DLD1 (cell line): ENCODE results near the gene AUTS2.

ENCODE experiments used
- in situ Hi-C: cut with HindIII; loops from 2 replicates; pipeline ENCODE4 v1.10.0; 2017; ENCODE audit warnings: low sequenced_read_pairs

AUTS2 gene

DNA sequence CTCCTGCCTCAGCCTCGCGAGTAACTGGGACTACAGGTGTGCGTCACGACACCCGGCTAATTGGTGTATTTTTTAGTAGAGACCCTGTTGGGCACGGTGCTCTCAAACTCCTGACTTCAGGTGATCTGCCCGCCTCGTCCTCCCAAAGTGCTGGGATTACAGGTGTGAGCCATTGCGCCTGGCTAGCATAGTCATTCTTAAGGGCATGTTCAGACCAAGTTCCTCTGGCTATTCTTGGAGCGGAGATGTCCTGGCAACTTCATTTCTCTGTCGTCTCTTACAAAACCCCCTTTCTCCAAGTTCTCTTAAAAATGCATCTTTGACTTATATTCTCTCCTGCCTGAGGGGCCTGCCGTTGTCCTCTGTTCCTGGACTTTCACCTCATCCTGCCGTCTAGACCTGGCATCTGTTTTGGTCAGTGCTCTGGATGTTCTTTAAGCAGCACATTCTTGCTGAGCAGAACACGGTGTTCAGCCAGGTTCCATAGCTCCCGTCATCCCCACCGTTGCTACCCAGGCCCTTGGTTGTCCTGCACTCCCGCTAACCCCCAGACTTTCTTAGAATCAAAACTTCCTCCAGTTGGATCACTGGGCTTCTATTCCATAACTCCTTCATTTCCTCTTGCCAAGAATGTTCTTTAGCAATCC is 1023.8 kb downstream of the AUTS2 start:
- in situ Hi-C loops, result no loop called here

DNA sequence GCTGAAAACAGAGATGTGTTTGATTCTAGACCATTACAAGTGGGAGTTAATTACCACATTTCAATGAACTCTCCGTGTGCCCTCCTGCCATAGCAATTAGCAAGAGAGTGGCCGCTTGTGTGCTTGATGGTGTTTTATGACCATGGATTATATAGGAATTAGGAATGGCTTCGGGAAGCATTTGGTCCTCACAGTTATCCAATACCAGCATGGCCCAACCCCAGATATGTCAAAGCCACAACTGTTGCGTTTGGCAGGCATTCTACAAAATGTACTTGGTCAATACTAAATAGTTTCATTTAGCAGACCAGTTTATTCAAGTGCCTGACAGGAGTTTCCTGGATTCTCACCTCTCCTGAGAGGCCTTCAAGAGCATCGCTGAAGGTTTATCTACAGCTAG is 1024.7 kb downstream of the AUTS2 start:
- in situ Hi-C loops, result no loop called here

DNA sequence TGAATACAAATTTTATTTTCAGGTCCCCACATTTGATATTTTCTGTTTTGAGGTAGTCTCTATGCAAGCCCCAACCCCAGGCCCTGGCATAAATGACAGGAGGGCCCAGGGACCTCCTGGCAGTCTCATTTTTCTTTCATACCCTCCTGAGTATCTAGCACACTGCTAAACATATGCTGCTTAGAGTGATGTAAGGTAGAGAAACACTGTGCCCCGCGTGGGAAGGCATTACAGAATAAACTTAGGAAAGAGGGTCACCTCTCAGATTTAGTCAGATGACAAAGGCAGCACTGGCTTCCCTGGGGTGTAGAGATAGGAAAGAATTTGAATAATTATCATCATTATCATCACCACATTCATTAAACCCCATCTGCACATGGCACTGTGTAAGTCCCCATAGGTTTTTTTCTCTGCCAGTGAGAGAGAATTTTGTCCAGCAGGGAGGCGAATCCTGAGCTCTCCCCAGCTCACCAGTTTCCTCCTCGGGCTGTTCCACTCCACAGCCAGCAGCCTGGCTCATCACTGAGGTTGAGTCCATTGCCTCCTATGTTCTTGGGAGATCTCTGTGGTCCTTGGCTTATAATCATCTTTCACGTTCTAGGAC is 1026.3 kb downstream of the AUTS2 start:
- in situ Hi-C loops, result no loop called here

DNA sequence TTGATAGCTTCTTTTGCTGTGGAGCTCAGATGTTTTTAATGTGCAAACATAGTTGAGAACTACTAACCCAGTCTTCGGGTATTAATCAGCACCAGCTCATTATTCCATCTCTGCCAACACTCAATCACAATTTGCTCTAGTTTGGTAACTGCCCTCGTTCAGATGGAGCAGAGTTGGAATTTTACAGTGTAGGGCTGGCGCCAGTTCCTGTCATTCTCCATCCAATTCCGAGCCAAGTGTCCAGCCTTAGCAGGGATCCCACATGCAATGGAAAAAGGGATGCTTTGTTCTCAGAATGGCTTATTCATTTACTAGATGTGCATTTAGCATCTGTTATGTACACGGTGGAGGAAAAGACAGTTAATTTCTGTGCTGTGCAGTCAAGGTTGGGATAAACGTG is 1029.2 kb downstream of the AUTS2 start:
- in situ Hi-C loops, result no loop called here

DNA sequence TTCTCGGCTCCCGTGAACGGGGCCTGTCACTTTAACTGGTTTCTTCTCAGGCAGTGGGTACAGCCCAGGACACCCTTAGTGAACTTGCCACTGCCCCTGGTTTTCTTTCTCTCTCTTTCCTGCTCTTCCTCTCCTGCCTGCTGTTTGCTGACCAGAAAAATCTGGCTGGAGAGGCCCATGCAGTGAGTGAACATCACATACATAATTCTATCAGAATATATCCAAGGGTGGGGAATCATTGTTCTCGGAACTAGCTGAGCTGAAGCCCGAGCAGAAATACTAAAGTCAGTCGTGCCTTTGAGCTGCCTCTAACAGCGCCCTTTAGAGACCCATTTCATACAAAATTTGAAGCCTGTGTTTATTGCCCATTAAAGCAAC is 1032.2 kb downstream of the AUTS2 start:
- in situ Hi-C loops, result no loop called here

DNA sequence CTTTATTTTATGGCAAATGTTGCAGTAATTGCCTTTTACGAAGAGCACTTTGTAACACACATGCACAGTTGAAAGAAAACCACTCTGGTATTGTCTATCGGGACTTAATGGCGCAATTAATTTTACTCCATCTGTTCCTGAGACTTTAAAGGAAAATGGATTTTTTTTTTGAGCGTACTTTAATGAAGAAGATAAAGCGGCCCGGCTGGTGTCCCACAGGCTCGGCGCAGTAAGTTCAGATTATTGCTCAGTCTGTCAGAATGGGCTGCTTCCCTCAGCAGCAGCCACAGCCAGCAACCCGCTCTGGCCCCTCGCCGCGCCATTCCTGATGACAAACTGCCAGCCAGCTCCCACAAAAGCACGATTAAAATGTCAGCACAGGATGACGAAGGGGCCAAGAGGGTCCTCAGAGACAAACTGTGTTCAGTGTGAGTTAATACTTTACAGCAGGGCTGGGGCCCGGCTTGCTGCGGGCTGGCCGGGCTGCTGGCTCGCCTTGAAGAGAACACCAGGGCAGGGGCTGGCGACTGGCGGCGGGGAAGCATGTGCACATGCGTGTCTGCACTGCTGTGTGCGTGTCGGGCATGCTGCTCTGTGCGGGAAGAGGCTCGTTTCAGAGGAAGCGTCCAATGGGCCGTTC is 1032.7 kb downstream of the AUTS2 start:
- in situ Hi-C loops, result no loop called here

DNA sequence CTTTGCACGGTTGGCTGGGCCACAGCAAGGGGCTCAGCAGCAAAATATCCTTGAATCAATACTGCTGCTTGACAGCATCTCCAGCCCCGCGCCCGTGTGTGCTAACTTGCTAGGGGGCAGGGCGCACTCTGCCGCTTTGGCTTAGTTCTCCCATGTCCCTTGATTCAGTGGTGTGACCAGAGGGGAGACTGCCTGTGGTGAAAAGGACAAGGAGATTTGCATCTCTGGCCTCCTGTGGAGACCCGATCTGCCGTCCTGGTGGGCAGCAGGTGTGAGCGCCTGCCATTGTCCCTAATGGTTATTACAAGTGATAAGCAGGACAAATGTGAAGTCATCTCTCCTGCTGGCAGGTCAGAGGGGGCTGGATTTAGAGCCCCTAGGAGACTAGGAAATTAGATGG is 1033.4 kb downstream of the AUTS2 start:
- in situ Hi-C loops, result no loop called here

DNA sequence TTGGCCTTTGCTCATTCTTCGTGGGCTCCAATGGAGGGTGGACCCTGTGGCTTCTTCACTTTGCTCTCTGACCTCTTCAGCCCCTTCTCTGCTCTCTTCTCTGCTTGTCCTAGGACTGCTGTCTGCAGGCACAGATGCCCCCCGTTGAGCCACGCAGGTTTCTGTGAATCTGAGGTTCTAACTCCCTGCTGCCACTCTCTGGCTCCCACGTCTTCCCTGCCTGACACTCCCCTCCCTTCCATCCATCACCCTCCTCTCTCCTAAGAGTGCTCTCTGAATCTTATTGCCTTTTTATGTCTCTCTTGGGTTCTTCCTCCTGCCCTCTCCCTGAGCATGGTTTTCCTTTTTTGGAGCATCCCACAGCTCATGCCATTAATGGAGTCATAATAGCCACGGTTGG is 1034.1 kb downstream of the AUTS2 start:
- in situ Hi-C loops, result no loop called here

DNA sequence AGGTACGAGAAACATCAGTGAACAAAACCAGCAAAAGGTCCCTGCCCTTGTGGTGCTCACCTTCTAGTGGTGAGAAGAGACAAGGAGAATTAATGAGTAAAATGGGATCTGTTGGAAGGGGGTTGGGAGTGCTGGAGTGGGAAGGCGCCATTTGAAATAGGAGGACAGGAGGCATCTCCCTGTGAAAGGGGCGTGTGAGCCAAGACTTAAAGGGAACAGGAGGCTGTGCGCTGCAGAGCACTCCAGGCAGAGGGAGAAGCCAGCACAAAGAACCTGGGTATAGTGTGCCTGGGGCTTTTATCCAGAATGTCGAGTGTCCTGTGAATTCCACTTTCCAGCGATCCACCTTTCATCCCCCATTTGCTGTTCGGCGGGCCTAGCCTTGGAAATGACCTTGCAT is 1035.8 kb downstream of the AUTS2 start:
- in situ Hi-C loops, result no loop called here

DNA sequence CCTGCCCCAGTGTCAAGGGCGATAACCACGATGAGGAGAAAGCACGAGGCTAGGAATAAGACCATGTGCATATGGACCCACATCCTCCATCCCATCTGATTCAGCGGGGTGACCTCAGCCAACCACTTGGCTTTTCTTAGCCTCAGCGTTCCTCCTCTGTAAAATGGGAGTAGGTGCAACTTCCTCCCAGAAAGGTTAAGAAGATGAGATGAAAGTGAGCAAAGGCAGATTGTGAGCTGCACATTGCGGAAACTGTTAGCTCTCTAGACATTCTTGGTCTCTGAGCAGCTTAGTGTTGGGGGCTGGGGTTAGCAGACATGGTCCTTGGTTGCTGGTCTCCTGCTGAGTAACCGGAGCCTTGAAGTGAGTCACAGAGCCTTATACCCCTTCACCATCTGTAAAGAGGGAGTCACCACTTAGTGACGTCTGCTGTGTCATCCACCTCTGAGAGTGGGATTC is 1036.4 kb downstream of the AUTS2 start:
- in situ Hi-C loops, result no loop called here

DNA sequence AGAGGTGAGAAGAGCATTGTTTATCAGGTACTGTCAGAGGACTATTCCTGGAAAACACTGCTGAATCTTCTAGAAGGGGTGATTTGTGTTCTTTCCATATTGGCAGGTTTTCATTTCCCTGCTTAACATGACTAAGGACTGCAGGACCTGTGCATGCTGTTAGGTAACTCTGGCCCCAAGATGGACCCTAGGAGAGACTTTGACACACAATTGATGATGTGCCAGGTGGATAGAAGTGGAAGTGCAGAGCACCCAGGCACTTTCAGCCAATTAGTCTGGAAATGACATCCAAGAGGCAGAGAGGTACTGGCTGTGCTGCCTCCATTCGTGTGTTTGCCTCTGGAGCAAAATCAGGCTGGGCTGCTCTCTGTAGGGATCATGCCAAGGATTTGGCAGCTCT is 1037.4 kb downstream of the AUTS2 start:
- in situ Hi-C loops, result no loop called here

DNA sequence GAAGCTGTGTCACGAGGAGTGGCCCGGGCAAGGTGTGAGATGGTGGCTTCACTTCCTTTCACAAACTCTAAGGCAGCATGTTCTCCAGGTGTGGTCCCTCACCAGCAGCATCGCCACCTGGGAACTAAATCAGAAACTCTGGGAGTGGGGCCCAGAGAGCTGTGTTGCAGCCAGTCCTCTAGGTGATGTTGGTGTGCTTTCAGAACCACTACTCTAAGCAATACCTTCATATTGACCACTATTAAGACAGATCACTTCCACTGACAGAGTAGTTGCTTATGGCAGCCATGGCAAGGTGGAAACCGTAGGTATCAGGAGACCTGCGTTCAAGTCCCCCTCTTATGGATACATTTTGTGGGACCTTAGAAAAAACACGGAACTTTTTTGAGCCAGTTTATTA is 1037.9 kb downstream of the AUTS2 start:
- in situ Hi-C loops, result no loop called here

DNA sequence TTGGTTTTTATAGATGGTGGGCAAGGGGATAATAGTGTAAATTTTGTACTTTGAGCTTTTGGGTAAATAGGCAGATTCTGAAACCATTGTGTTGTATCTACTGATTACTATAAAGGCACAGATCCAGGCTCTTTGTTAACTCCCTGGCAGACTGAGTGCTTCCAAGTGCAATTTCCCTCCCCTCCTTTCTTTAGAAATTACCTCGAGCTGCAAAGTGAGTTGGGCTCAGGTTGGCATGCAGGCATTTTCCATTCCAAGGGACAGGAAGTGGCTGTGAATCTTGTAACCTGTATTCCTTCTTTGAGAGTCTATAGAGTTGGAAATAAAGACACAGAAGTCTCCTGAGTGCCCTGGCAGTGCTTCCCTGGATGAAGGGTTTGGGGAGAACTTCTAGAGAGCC is 1039.5 kb downstream of the AUTS2 start:
- in situ Hi-C loops, result no loop called here

DNA sequence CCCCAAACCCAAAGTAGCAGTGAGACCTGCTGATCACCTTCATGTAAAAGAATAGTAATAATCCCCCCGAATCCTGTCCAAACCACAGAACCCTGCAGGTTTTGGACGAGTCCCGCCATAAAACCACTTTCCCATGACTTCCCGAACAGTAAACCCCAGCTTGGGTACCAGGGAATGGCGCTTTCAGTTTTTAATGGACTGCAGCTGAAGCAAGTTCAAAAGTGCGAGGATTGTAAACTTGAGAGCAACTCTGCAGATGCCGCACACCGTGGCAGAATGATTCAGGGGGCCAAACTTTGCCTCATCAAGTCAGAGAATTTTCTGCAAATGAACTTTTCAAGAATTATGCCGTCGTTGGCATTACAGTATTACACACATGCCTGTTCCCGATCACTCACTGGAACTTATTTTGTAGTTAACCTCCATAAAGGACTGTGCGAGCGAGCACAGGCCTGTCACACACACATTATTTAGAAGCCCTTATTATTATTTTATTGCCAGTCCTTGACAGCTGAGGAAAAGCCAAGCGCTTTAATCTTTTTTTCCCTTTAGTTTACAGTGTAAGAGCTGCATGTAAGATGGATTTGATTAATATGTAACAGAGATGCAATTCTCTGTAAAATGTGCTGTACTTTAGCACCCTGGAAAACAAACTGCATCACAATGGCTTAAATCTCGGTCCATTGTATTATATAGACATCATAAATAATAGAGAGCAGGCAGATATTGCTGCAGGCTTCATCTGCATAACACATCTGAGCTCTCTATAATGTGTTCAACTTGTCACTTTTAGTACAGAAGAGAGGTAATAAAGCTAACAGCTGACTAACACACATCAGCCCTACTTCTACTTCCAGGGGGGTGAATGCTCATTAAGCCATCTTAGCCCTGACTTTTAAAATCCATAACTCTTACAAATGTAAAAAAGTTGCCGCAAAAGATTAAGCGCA is 1040.2 kb downstream of the AUTS2 start:
- in situ Hi-C loops, result no loop called here

DNA sequence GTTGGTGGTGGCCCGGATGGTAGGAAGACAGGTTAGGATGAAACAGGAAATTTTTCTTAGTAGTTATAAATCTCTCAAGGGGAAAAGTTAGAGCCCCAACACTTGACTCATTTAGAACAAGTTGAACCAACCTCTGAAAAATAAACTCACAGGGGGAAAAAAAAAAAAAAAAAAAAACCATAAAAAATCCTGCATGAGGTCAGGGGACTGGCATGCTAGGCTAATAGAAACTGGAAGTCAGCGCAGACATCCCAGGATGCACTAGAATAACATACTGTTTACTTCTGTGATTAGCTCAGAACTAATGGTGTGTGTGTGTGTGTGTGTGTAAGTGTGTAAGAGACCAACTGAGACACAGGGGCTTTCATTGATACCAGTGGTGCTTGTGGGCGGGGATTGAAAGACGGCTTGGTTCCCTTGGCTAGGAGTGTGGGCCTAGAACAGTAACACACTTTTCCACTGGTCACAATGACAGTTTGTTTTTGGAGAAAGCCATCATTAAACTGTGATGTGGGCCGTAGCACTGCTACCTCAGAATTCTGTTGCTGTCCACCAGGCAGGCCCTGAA is 1042.1 kb downstream of the AUTS2 start:
- in situ Hi-C loops, result no loop called here

DNA sequence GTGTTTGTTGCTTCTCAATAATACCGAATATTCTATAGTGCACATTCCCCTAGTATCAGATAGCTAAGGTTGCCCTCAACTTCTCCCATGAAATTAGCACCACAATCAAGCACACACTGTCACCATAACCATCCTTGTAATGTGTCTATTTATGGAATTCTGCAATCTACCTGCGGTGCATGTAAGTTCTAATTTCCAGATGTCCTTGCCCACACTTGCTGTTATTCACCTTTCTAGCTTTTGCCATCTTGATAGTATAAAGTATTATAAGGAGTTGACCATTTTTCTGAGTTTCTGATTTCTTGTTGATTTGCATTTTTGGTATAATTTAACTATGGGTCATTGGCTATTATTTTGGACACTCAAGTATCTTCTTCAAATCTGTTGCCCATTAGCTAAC is 1043.6 kb downstream of the AUTS2 start:
- in situ Hi-C loops, result no loop called here

DNA sequence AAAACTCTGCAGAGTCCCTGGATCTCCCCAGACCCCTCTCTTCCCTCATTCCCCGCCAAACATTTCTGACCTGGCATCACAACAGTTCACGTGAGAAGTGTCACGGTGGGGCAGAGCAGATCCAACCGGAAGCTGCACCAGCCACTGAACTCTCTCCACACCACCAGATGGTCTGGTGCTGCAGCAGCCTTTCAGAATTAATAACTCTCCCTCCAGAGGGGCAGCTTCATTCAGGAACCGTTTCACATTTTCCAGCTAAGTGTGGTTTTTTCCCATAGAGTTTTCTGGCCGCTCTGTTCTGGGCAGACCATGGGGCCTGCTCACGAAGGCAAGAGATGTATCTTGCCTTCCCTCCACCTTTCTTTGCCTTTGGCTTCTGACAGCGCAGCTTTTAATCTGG is 1047.0 kb downstream of the AUTS2 start:
- in situ Hi-C loops, result no loop called here

DNA sequence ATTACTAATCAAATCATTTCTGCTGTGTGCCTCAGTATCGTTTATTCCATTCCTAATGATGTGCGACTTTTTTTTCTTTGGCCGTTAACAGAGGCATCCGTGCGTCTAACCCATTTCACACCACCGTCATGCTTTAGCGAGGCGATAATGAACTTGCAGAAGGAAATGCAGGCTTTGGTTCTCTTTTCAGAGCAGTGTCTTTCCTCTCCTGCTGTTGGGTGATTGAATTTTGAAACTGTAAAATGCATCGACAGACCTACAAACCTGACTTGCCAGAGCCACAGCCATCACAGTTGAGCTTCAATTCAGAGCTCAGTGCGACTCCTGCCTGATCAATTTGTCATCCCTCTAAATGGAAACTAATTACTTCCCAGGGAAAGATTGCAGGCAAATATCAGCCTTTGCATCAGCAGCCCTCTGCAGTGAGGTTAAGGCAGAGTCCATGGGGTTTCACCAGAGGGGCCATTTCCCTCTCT is 1047.6 kb downstream of the AUTS2 start:
- in situ Hi-C loops, result no loop called here

DNA sequence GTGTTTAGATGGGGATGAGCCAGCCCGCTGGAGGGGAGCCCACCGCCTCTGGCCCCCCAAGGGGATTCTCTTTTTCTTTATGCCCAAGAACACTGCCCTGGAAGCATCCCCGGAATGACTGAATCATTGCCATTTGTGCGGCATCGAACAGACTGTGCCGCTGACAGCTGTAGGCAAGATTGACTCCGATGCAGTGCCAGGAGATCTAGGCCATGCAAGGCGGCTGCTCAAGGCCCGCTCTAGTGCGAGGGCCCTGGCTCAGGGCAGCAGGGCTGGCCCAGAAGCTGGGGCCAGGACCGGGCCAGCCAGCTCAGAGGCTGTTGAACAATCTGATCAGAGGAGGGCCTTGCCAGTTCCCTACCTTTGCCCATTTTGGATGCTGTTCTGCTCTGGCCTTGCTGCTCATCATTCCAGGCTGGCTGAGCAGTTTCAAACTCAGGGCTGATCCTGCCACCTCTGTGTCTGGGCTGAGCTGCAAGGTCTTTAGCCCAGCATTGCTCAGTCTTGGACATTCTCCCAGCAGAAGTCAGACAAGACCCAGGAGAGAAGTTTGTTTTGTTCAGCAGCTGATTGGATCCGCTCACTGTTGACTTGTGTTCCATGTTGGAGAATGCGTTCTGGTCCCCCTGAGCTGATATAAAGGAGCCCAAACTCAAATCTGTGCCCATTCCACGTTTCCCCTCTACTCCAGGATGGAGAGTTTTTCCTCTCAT is 1048.4 kb downstream of the AUTS2 start:
- in situ Hi-C loops, result no loop called here

DNA sequence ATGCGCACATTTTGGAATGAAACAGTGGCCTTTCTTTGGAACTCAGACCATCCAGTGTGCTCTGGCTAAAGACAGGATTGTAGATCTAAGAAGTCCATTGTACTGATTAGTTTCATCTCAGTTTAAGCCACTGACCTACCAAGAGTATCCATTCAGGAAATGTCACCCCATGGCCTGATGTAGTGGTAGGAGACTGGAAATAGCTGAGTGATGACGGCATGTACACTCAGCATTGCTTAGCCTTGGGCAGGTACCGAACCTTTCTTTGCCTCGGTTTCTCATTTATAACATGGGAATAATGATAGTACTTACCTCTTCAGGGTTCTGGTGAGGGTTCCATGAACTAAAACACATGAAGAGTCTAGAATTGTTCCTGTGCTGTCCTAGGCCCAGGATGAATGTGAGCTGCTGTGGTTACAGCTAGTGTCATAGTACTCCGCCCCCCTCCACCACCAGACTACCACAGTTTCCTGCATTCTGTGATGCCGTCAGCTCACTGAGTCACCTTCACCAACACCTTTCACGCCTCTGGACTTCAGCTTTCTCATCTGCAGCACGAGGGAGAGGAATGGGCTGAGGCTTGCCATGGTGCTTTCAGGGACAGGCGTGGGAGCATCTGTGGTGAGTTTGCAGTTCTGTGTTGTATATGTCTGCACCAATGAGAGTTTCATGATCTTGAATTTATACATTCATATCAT is 1049.7 kb downstream of the AUTS2 start:
- in situ Hi-C loops, result no loop called here
